HPDE6-E6E7 (cell line): Measurements from ENCODE around the gene CPA4.
"Not testable (repeated sequence)": the region's sequence is repeated elsewhere in the genome, so short reads cannot be mapped to it uniquely, and the experiment has no call there.

Experiments used
- DNase-seq: peaks from one replicate; pipeline ENCODE4 v3.0.0; 2011; ENCODE audit warnings: missing footprints; ENCODE audit errors: extremely low spot score

CPA4 gene

GRCh38 chr7:130292682-130293257 lies at the start of gene CPA4:
CPA4 (plus strand) TSS chr7:130293161; CDS start chr7:130293181, 20 bp downstream.
- DNase-seq, result peak; percentile 88

DNA sequence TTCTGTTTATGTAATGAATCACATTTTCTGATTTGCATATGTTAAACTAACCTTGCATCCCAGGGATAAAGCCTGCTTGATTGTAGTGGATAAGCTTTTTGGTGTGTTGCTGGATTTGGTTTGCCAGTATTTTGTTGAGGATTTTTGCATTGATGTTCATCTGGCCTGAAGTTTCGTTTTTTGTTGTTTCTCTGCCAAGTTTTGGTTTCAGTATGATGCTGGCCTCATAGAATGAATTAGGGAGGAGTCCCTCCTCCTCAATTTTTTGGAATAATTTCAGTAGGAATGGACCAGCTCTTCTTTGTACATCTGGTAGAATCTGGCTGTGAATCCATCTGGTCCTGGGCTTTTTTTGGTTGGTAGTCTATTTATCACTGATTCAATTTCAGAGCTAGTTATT lies 49.5 kb upstream of the CPA4 start:
- not testable (repeated sequence) for DNase-seq

DNA sequence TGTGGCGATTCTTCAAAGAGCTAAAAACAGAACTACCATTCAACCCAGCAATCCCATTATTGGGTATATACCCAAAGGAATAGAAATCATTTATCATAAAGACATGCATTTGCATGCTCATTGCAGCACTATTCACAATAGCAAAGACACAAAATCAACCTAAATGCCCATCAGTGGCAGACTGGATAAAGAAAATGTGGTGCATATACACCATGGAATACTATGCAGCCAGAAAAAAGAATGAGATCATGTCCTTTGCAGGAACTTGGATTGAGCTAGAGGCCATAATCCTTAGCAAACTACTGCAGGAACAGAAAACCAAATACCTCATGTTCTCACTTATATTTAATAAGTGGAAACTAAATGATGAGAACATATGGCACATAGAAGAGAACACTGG lies 46.5 kb upstream of the CPA4 start:
- DNase-seq, result not testable (repeated sequence)

DNA sequence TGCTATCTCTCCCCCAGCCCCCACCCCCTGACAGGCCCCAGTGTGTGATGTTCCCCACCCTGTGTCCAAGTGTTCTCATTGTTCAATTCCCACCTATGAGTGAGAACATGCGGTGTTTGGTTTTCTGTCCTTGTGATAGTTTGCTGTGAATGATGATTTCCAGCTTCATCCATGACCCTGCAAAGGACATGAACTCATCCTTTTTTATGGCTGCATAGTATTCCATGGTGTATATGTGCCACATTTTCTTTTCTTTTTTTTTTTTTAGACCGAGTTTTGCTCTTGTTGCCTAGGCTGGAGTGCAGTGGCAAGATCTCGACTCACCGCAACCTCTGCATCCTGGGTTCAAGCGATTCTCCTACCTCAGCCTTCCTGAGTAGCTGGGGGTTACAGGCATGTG lies 44.1 kb upstream of the CPA4 start:
- not testable (repeated sequence) for DNase-seq

- DNase-seq, result not testable (repeated sequence)
These were observed 43.3 kb upstream of the CPA4 start for GRCh38 chr7:130249626-130250025.

DNA sequence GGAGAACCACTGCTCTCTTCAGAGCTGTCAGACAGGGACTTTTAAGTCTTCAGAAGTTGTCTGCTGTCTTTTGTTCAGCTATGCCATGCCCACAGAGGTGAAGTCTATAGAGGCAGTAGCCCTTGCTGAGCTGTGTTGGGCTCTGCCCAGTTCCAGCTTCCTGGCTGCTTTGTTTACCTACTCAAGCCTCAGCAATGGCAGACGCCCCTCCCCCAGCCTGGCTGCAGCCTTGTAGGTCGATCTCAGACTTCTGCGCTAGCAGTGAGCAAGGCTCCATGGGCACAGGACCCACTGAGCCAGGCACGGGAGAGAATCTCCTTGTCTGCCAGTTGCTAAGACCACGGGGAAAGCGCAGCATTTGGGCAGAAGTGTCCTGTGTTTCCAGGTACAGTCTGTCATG lies 38.4 kb upstream of the CPA4 start:
- DNase-seq, result no peak

- DNase-seq, result no peak
These were observed 36.3 kb upstream of the CPA4 start for GRCh38 chr7:130256704-130257103.

DNA sequence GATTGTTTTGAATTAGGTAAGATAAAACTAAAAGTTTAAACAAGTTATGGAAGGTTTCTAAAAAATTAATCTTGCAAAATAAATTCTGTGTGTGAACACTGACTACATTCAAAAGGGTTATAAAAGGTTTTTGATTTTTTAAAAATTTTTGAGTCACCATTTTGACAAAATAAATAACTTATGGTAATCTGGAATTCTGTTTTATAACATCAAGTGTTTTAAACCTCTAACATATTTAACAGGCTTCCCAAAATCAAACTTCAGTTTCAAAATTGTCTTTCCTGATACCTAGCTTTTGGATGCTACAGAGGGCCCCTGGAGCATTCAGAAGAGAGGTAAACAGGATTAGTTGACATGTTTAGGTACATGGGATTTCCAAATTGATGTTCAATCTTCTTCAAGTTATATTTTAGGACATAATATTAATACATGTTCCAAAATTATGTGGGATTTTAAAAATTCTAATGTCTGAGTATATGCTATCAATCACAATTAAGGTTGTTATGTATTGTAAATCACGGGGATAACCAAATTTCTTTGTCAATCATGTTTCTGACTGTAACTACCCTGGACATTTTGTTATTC lies 34.4 kb upstream of the CPA4 start:
- no peak for DNase-seq

GRCh38 chr7:130262448-130262847 lies 30.5 kb upstream of the CPA4 start:
- DNase-seq, result no peak

- no peak for DNase-seq
These were observed 29.8 kb upstream of the CPA4 start for GRCh38 chr7:130263130-130263529.

DNA sequence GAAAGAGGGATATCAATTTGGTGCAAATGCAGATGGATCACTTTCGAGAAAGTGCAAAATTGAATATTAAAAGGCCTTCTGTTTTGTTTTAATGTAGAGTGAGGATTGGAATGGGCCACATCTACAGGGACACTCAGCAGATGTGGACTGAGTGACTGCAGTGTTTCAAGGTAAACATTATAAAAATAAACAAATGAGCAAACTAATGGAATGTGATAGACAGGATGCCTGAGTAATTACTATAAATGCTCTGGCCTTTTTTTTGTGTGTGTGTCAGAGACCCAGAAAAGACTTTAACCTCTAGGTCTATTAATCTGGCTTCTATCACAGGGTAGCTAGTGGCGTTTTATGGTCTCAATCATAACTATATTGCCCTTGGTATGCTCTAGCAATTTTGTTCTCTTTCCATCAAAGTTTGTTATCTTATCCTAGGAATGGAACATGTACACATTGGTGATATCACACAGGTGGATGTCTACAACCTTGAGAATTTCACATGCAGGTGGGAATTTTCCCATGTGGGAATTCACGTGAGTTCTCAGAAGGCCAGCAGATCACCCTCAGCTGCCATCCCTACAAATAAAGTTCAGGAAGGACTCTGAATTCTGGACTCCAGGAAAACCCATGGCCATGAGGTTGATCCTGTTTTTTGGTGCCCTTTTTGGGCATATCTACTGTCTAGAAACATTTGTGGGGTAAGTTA lies 26.6 kb upstream of the CPA4 start, which contains the start of gene CPA2:
CPA2 (plus strand) TSS at position 606 of the 703 bp plus-strand sequence; CDS start at position 625, 19 bp downstream.
- DNase-seq, result no peak

GRCh38 chr7:130266961-130267321 lies 26.0 kb upstream of the CPA4 start:
- no peak for DNase-seq

DNA sequence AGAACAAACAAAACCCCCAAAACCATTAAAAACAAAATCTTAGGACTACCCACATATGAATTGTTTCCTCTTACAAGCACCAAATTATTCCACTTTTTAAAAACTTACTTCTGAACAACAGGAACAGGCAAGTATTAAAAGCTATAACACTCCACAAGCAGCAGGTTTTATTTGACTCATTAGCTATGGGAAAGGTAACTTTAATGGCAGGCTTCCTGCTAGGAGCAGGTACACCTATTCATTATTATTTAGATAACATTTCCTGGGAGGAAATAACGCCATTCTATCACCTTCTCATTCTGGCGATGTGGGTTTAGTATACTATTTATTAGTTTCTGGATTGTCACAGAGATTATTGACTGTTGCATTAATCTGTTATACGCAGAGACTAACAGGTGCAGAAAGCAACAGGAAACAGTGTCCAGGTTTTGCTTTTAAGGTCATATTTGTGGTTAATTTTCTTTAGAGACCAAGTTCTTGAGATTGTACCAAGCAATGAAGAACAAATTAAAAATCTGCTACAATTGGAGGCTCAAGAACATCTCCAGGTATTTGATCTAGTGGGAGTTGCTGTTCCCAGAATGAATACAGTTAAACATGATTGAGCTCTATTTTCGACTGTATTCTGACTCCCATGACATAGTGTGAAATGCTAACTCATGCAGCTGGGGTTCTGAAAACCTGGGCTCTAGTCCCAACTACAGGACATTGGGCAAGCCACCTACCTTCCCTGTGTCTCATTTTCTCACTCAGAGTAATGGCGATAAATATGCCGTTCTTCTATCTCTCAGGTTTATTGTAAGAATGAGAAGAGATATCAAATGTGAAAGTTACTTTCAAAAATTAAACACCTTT lies 24.3 kb upstream of the CPA4 start:
- no peak for DNase-seq

GRCh38 chr7:130269318-130269694 lies 23.7 kb upstream of the CPA4 start:
- DNase-seq, result no peak

DNA sequence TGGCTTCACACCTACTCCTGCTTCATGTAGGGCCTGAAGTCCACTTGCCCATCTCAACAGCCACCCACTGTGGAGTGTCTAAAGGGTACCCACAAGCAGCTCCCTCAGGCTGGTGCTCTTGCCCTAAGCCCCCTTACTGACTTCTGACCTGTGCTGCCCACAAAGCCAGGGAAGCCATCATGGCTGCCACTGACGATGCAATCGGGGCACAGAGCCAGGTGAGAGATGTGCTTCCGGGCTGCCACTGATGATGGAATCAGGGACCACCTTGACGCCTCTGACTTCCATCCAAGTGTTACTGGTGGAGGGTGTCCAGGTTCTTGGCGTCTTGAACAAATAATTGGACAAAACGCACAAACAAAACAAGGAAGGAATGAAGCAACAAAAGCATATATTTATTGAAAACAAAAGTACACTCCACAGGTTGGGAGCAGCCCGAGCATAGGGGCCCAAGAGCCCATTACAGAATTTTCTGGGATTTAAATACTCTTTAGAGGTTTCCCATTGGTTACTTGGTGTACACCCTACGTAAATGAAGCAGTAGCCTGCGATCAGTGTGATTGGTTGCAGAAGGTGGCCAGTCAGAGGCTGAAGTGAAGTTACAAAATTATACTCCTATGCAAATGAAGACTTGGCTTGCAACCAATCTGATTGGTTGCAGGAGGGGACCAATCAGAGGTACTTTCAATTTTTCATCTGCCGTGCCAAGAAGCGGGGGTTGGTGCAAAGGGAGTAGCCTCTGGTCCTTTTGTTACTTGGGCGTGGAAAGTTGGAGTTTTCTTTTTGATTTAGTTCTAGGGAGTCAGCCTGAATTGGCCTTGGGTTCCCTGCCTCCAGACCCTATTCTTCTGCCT lies 21.8 kb upstream of the CPA4 start:
- no peak for DNase-seq

DNA sequence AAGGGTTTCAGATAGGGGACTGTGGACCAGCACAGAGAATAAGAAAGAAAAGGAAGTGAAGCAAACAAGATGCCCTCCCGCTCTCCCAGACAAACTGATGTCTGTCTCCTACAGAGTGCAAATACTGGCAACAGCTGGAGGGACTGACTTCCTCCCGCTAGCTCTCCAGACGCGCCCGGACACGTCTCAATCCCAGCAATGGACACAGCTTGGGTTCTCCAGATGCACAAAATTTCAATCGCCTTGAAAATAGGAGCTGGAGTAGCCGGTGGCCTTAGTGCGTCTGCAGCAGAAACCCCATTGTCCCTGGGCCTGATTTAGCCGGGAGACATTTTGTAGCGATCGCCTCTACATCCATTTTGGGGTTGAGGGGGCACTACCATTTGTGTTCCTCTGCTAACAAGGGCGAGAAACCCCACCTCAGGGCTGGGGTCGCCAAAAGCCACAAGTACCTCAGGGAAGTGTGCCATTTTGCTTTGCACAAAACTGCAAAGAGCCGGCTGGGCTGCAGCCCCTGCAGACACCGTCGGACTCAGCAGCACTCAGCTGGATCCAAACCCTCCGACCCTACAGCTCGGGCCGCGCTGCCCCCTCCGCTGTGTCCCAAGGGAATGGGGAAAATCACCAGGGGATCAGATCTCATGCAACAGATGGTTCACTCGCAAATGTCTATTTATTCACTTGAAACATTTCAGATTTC lies 20.4 kb upstream of the CPA4 start:
- peak; percentile 65 for DNase-seq

DNA sequence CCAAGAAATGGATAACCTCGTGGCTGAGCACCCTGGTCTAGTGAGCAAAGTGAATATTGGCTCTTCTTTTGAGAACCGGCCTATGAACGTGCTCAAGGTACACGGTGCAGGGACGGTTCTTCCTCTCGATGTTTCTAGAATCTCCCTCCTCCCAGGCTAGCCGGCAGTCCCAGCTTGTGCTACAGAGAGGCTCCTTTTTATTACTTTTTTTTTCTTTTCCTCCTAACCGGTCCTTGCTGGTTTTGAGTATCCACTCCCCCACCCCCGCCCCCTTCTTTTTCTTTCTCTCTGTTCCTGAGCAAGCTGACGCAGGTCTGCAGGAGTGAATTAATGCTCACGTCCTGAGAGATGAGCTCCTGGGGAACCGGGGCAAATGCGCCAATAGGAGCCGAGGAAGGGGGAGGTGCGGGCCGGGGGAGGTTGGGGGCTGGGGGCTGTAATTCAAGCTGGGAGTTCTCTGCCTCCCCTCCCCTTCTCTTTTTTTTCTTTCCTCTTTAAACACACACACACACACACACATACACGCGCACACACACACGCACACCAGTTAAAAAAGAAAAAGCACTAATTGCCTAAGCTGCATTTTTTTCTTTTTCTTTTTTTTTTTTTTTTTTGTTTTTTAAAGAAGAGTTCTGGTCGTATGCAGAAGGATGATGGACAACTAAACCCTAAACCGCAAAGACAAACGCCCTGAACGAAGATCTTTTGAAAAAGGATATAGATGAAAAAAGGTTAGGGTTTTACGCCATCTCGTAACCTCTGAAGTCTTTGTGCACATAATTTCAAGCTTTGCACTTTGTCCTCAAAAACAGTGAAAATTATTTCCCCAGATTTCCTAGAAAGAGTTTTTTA lies 19.7 kb upstream of the CPA4 start:
- DNase-seq, result no peak

DNA sequence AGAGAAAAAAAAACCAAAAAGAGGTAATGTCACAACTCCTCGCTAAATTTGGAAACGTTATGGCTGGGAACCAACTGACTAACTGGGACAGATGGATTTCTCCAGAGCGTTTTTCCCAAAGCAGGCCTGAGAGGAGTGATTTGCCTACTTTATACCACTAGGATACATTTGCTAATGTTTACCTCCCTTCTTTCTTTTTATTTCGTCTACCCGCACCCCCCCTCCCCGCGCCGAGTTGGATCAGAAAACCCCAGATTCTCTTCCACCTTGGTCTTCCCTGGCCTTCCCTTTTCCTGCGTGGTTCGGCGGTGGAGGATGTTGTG lies 19.1 kb upstream of the CPA4 start:
- DNase-seq, result no peak

GRCh38 chr7:130274296-130274695 lies 18.7 kb upstream of the CPA4 start:
- DNase-seq, result no peak

GRCh38 chr7:130274983-130275591 lies 17.9 kb upstream of the CPA4 start:
- DNase-seq, result no peak
